Psoas muscle (tissue), 8 donors: ENCODE results near the gene PPP6R2. TPM values are rescaled to one million over a fixed set of nuclear protein-coding genes. Genes with fewer than 3 reads are reported as not detected.

Experiments
- ATAC-seq, 4 donors: fragments of 200-7000 bp; cut with Tn5 transposase; one replicate each; pipeline ENCODE4 v1.9.1; 2020; ENCODE audit warnings: moderate library complexity in 3 of 4, mild to moderate bottlenecking in 2 of 4
- DNase-seq, 2 donors: peaks; one replicate each; pipeline ENCODE4 v3.0.0-alpha.2; 2020
- H3K27ac ChIP-seq: fragments of 200-600 bp; one replicate; pipeline ENCODE4 v1.8.0; 2022
- H3K27me3 ChIP-seq, 3 donors: fragments of 200-600 bp in 1 of 3; one replicate each; pipeline versions ENCODE4 v1.6.1 to v1.8.0; 2013 to 2022; ENCODE audit warnings: low read length in 2 of 3, mild to moderate bottlenecking in 2 of 3, moderate library complexity in 1 of 3; ENCODE audit not compliant: insufficient read depth in 3 of 3
- H3K36me3 ChIP-seq, 2 donors: fragments of 200-600 bp in 1 of 2; one replicate each; pipeline versions ENCODE4 v1.6.1 to v1.8.0; 2013 to 2022; ENCODE audit warnings: low read depth in 1 of 2, mild to moderate bottlenecking in 1 of 2, moderate library complexity in 1 of 2; ENCODE audit not compliant: insufficient read depth in 1 of 2
- H3K4me1 ChIP-seq: fragments of 200-600 bp; one replicate; pipeline ENCODE4 v1.8.0; 2022
- H3K4me3 ChIP-seq: fragments of 200-600 bp; one replicate; pipeline ENCODE4 v1.8.0; 2022; ENCODE audit warnings: mild to moderate bottlenecking
- H3K9me3 ChIP-seq: fragments of 200-600 bp; one replicate; pipeline ENCODE4 v1.8.0; 2022
- WGBS, 3 donors: extraction: QIAGEN DNeasy Blood & Tissue Kit; methylation state at CpG; one replicate each; pipeline versions ENCODE4 v1.1.6 to v1.1.7; 2013; 5-methylcytosine and 5-hydroxymethylcytosine counted together
- intact Hi-C, 2 donors: fragments of 100-400 bp; cut with DNase I; formaldehyde crosslinking; loops; one replicate each; pipeline versions ENCODE4 v1.11.0 to v1.14.2; 2022
- polyA plus RNA-seq, 3 donors: library from polyadenylated mRNA; stranded (reverse); fragments of 200-250 nt; gene quantifications; one replicate each; pipeline ENCODE4 v1.2.3, GENCODE V29; 2013
- total RNA-seq, 4 donors: library from RNA; stranded (reverse); fragmentation: NEBNext Ultra II Directional in 2 of 4; extraction: Animal tissue kit (Norgen Biotek cat#: 25700) in 2 of 4; gene quantifications; one replicate each; pipeline versions ENCODE4 v1.2.1 to v1.2.4, GENCODE V29; 2021 to 2023
- TF ChIP-seq, protein P1 (sequence below): fragments of 200-600 bp; IDR thresholded peaks from one replicate; pipeline ENCODE4 v1.8.0; 2022; ENCODE audit warnings: antibody characterized with exemption
- donor health status: healthy with polysubstance abuse.
- donor health status: DM: no; HTN: no; CAD: no; lungs with moderate emphysema.
- donor health status: Bipolar disorder and iron deficiency.
- donor health status: healthy.
- donor health status: DM: yes; HTN: yes; CAD: no.
- donor health status: DM: no; HTN: no; CAD: no.
- donor health status: DM: no; HTN: no; CAD: no.
- donor health status: DM: yes; HTN: yes; CAD: no.

Gene PPP6R2
- total and polyA plus RNA-seq, 7 donors: 31.6 to 48.2 (median 41.6) TPM

DNA sequence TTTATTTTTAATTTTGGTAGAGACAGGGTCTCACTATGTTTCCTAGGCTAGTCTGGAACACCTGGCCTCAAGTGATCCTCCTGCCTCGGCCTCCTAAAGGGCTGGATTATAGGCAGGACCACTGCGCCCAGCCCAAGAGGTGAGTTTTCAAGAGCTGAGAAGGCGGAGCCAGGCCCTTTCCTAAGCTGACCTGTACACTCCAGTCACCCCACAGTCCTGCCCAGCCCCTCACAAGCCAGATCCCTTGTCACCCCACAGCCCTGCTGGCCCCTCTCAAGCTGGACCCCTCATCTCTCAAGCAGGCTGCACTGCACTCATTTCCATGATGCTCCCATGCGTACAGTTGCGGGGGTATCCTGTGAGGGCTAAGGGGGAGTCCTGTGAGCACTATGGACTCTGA is 19.2 kb upstream of the PPP6R2 start:
- no peak overlapping the region for H3K27ac ChIP-seq
- intact Hi-C loops: no loop called here
- H3K4me3 ChIP-seq: no peak overlapping the region
- no peaks in the 10 kb centered on the region for H3K27me3 ChIP-seq
- peaks cover 11% of the 10 kb centered on the region for H3K4me1 ChIP-seq
- no peaks in the 10 kb centered on the region for H3K36me3 ChIP-seq
- no peaks in the 10 kb centered on the region for H3K9me3 ChIP-seq
- TF ChIP-seq, protein P1, sequence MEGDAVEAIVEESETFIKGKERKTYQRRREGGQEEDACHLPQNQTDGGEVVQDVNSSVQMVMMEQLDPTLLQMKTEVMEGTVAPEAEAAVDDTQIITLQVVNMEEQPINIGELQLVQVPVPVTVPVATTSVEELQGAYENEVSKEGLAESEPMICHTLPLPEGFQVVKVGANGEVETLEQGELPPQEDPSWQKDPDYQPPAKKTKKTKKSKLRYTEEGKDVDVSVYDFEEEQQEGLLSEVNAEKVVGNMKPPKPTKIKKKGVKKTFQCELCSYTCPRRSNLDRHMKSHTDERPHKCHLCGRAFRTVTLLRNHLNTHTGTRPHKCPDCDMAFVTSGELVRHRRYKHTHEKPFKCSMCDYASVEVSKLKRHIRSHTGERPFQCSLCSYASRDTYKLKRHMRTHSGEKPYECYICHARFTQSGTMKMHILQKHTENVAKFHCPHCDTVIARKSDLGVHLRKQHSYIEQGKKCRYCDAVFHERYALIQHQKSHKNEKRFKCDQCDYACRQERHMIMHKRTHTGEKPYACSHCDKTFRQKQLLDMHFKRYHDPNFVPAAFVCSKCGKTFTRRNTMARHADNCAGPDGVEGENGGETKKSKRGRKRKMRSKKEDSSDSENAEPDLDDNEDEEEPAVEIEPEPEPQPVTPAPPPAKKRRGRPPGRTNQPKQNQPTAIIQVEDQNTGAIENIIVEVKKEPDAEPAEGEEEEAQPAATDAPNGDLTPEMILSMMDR: no peak
- 96 to 99% (median 96%) methylated on average over 5 of the region's 5 CpGs for WGBS, 3 donors
- ATAC-seq (no peak), DNase-seq (no peak)

DNA sequence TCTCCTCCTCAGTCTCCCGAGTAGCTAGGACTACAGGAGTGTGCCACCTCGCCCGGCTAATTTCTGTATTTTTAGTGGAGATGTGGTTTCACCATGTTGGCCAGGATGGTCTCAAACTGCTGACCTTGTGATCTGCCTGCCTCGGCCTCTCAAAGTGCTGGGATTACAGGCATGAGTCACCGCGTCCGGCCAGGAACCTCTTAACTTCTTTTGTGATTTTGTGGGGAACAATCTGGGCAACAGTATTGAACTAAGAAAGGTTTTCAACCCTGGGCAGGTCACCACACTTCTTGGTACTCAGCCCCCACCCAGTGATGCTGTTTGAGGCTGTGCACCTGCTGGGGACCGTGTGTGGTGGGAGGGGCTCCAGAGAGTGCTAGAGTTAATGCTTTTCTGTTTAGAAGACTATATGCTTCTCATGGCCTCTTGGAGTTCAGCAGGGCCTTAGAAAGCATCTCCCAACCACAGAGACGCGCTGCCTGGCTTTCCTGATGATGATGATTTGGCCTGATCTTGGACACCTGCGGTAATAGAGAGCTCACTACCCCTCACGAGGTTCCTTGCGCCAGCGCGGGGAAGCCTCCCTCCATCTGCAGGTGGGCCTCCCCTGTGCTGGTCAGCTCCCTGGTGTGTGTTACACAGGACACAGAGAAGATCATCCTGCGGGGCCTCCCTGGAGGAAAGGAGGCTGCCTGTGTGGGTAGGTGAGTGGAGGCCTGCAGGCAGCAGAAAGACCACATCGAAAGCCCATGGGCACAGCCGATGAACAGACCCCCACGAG is 17.5 kb upstream of the PPP6R2 start:
- Histone ChIP-seq H3K4me3 (peak overlapping the region; percentile 88), H3K36me3 (no peaks in the 10 kb centered on the region), H3K27me3 (no peaks in the 10 kb centered on the region), H3K9me3 (no peaks in the 10 kb centered on the region), H3K4me1 (peaks cover 11% of the 10 kb centered on the region), H3K27ac (no peak overlapping the region)
- TF ChIP-seq, protein P1: no peak
- ATAC-seq (no peak), DNase-seq (no peak)
- intact Hi-C loops: loop anchor here (2.0 to 5.0 kb wide), 2 partner anchors 49 to 73 kb away; partner anchors contain the start of gene HDAC10 (in 1 of the 2)
- WGBS, 3 donors: 86 to 91% (median 87%) methylated on average over 19 of the region's 19 CpGs

DNA sequence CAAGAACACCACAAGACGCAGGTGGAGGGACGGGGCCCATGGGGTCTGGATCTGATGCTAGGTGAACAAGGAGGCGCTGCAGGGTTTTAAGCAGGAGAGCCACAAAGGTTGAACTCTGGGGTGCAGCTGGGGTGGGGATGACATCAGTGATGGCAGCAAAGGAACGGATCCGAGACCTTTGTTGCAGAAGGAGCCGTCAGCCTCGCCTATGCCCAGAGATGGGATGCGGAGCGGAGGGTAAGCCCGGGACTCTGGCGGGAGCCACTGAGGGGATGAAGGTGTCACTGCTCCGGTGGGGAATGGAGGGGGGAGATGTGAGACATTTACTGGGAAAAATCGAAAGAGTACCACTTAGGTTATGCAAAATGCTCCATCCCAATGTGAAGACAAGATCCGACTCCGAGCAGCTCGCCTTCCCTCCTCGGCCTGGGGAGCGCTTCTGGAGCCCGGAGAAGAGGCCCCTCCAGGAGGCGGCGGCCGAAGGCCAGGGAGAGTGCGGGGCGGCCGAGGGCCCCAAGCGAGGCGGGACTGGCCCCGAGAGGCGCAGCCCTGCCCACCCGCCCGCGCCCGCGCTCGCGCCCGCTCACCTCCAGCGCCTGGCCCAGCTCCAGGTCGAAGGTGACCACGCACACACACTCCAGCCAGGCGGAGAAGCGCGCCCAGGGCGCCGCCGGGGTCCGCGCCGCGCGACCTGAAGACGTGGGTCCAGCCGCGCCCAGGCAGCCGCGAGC is 16.7 kb upstream of the PPP6R2 start:
- 12 to 29% (median 21%) methylated on average over 31 to 56 of the region's 56 CpGs for WGBS, 3 donors
- no peak for ATAC-seq
- intact Hi-C loops: loop anchor here (2.0 to 5.0 kb wide), 2 partner anchors 50 to 74 kb away; partner anchors contain the start of gene HDAC10 (in 1 of the 2)
- Histone ChIP-seq H3K27me3 (no peaks in the 10 kb centered on the region), H3K9me3 (no peaks in the 10 kb centered on the region), H3K4me3 (peak overlapping the region; percentile 88), H3K4me1 (peaks cover 11% of the 10 kb centered on the region), H3K36me3 (no peaks in the 10 kb centered on the region), H3K27ac (peak overlapping the region; percentile 16)
- DNase-seq: no peak
- TF ChIP-seq, protein P1: no peak

DNA sequence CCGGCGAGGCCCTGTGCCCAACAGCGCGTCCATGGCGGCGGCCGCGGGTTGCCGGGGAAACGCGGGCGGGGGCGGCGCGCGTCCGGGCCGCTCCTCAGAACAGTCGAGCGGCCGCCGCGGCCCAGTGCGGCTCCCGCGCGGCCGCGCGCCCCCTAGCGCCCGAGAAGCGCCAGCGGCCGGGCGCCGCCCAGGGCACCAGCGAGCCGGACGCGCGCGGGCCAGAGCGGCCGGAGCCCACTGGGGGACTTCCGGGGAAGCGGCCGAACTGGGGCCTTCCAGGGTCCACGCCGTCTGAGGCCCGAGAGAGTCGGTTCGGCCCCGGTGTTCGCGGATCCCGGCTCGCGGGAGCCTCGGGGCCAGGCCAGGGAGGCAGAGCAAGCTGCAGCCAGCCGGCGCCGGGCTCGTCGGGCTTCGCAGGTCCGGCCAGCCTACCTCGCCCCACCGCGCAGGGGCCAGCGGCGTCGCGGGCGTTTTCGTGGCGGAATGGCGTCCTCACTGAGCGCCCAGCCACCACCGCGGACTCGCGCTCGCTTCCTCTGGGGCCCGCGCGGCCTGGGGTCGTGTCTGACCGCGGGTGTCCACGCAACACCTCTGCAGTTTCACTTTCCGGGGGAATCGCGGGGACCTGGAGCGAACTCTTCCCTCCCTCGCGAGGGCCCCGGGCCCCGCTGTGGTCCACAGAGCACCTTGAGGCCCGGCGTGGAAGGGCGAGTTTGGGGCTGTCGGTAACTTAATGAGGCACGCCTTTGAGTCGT is 16.0 kb upstream of the PPP6R2 start, which contains the start of gene DENND6B:
TSS of gene DENND6B (minus strand) at position 57 of the 755 bp plus-strand sequence. CDS start at position 33, 24 bp downstream.
- Histone ChIP-seq H3K27ac (peak within 1 kb of the TSS; percentile 95), H3K4me1 (peaks cover 11% of the 10 kb centered on the region), H3K36me3 (no peaks in the 10 kb centered on the region), H3K27me3 (no peaks in the 10 kb centered on the region), H3K9me3 (no peaks in the 10 kb centered on the region), H3K4me3 (peak within 1 kb of the TSS; percentile 88)
- intact Hi-C loops: loop anchor here (2.0 to 5.0 kb wide), 2 partner anchors 50 to 75 kb away; partner anchors contain the start of gene HDAC10 (in 1 of the 2)
- 1% methylated on average over 51 to 105 of the region's 105 CpGs for WGBS, 3 donors
- ATAC-seq (peak; percentile 93 to 98 (median 94)), DNase-seq (peak; percentile 88 to 91)
- TF ChIP-seq, protein P1: peak; percentile 79
